DOHH2 (cell line): ENCODE measurements around the gene SMIM22.

Experiments used
- H3F3A ChIP-seq: fragments of 200-600 bp; sonication (generic), shearing (Covaris generic); 2 replicates; pipeline ENCODE4 v1.6.0; 2016; ENCODE audit warnings: antibody characterized with exemption, mild to moderate bottlenecking; ENCODE audit not compliant: control insufficient read depth, insufficient read depth
- H3K27ac ChIP-seq: fragments of 200-600 bp; sonication (generic); 2 replicates; pipeline ENCODE4 v1.5.1; 2014; ENCODE audit warnings: low read depth, mild to moderate bottlenecking, low read length, moderate library complexity
- H3K27me3 ChIP-seq: fragments of 200-600 bp; sonication (generic); 2 replicates; pipeline ENCODE4 v1.6.1; 2014; ENCODE audit warnings: mild to moderate bottlenecking, low read length, mixed read lengths; ENCODE audit not compliant: control insufficient read depth
- H3K36me3 ChIP-seq: fragments of 200-600 bp; sonication (generic); 2 replicates; pipeline ENCODE4 v1.6.1; 2014; ENCODE audit warnings: mild to moderate bottlenecking, low read length, moderate library complexity, mixed read lengths; ENCODE audit not compliant: control insufficient read depth
- H3K4me1 ChIP-seq: fragments of 200-600 bp; sonication (generic); 2 replicates; pipeline ENCODE4 v1.6.1; 2014; ENCODE audit warnings: mild to moderate bottlenecking, low read length, mixed read lengths; ENCODE audit not compliant: control insufficient read depth
- H3K4me2 ChIP-seq: fragments of 200-600 bp; sonication (generic); 2 replicates; pipeline ENCODE4 v1.6.0; 2014; ENCODE audit warnings: mild to moderate bottlenecking, low read length, moderate library complexity
- H3K4me3 ChIP-seq: fragments of 200-600 bp; sonication (generic); 2 replicates; pipeline ENCODE4 v1.5.1; 2014; ENCODE audit warnings: mild to moderate bottlenecking, low read length, mixed read lengths
- H3K79me2 ChIP-seq: fragments of 200-600 bp; sonication (generic); 2 replicates; pipeline ENCODE4 v1.6.1; 2014; ENCODE audit warnings: mild to moderate bottlenecking, low read length, mixed read lengths; ENCODE audit not compliant: control insufficient read depth
- H3K9me2 ChIP-seq: fragments of 200-600 bp; sonication (generic); replicated peaks from 2 replicates; pipeline ENCODE4 v1.6.1; 2014; ENCODE audit warnings: mild to moderate bottlenecking, low read length, mixed read lengths; ENCODE audit not compliant: control insufficient read depth
- H3K9me3 ChIP-seq: fragments of 200-600 bp; sonication (generic); 2 replicates; pipeline ENCODE4 v1.6.1; 2014; ENCODE audit warnings: antibody characterized with exemption, low read length, mixed read lengths; ENCODE audit not compliant: control insufficient read depth, insufficient read depth
- H4K20me1 ChIP-seq: fragments of 200-600 bp; sonication (generic); 2 replicates; pipeline ENCODE4 v1.6.0; 2014; ENCODE audit warnings: low read depth, mild to moderate bottlenecking, antibody characterized with exemption, low read length, moderate library complexity; ENCODE audit not compliant: control insufficient read depth, insufficient read depth
- EZH2phosphoT487 ChIP-seq: fragments of 200-600 bp; sonication (generic); IDR thresholded peaks from 2 replicates; pipeline ENCODE4 v1.6.1; 2017; ENCODE audit warnings: borderline replicate concordance, mild to moderate bottlenecking, antibody characterized with exemption, low read length, moderate library complexity, mixed read lengths
- TF ChIP-seq, protein P1 (sequence below): fragments of 200-600 bp; sonication (generic); IDR thresholded peaks from one replicate; pipeline ENCODE4 v1.5.1; 2014; ENCODE audit warnings: antibody characterized with exemption, mild to moderate bottlenecking, low read depth, low read length; ENCODE audit not compliant: poor library complexity, severe bottlenecking

SMIM22 gene

DNA sequence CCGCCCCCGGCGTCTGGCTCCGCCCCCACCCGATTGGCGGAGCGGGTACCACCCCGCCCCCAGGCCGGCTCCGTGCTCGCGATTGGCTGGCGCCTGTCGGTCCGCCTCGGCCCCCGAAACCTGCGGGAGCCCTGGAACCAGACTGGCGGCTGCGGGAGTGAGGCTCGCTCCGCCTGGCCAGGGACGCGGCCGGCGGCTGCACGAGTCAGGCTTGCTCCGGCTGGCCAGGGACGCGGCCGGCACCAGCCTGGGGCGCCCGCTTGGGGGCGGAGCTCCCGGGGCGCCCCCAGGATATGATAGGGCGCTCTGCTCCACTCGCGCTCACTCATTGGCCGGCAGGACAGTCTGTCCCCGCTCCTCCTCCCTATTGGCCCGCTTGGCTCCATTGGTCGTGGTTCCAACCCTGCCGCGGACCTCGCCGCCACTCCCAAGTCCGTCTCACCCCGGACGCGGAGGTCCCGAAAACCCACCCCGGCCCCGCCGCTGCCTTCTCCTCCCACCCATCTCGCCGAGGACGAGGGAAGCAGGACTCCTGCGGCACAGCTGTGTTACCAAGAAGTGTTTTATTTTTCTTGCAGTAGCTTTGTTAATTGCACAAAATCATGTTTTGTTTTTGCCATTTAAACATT is 7.6 kb downstream of the SMIM22 start:
- Histone ChIP-seq H3K36me3 (peaks cover 23% of the 10 kb centered on the region), H4K20me1 (no peaks in the 10 kb centered on the region)
- TF ChIP-seq EZH2phosphoT487, result no peak
- TF ChIP-seq, protein P1, sequence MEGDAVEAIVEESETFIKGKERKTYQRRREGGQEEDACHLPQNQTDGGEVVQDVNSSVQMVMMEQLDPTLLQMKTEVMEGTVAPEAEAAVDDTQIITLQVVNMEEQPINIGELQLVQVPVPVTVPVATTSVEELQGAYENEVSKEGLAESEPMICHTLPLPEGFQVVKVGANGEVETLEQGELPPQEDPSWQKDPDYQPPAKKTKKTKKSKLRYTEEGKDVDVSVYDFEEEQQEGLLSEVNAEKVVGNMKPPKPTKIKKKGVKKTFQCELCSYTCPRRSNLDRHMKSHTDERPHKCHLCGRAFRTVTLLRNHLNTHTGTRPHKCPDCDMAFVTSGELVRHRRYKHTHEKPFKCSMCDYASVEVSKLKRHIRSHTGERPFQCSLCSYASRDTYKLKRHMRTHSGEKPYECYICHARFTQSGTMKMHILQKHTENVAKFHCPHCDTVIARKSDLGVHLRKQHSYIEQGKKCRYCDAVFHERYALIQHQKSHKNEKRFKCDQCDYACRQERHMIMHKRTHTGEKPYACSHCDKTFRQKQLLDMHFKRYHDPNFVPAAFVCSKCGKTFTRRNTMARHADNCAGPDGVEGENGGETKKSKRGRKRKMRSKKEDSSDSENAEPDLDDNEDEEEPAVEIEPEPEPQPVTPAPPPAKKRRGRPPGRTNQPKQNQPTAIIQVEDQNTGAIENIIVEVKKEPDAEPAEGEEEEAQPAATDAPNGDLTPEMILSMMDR, result no peak

DNA sequence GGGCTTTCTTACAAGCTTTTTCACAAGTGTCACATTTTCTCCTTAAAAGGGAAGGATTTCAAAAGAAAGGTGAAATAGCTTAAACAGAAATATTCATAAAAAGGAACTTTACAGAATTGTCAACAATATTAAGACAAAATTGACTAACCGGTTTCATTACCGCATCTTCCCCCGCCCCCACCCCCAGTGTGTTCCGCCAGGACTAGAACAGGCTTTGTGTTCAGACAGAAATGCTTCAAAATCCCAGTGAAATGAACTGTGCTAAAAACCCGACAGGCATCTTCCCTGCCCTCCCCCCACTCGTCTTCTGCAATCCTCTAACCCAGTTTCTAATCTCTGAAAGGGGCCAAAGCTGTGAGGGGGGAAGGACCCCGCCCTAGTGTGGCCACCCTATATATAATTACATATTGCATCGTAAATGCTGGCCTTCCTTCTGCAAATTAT is 8.3 kb downstream of the SMIM22 start:
- Histone ChIP-seq H3K27ac (no peak overlapping the region), H4K20me1 (no peaks in the 10 kb centered on the region)

More for the DNA sequence above, 7.6 kb downstream of the SMIM22 start:
- no peaks in the 10 kb centered on the region for H3K79me2 ChIP-seq
- H3F3A ChIP-seq, result peaks cover 7% of the 10 kb centered on the region; the same call in 1 of the 2 replicates
- peak overlapping the region; percentile 94 for H3K4me2 ChIP-seq
- peak overlapping the region; percentile 45; the same call in 1 of the 2 replicates for H3K27ac ChIP-seq
- H3K4me3 ChIP-seq, result peak overlapping the region; percentile 87
- no peaks in the 10 kb centered on the region for H3K27me3 ChIP-seq
- H3K4me1 ChIP-seq, result peaks cover 32% of the 10 kb centered on the region
- H3K9me3 ChIP-seq, result no peaks in the 10 kb centered on the region
- H3K9me2 ChIP-seq, result no peaks in the 10 kb centered on the region

DNA sequence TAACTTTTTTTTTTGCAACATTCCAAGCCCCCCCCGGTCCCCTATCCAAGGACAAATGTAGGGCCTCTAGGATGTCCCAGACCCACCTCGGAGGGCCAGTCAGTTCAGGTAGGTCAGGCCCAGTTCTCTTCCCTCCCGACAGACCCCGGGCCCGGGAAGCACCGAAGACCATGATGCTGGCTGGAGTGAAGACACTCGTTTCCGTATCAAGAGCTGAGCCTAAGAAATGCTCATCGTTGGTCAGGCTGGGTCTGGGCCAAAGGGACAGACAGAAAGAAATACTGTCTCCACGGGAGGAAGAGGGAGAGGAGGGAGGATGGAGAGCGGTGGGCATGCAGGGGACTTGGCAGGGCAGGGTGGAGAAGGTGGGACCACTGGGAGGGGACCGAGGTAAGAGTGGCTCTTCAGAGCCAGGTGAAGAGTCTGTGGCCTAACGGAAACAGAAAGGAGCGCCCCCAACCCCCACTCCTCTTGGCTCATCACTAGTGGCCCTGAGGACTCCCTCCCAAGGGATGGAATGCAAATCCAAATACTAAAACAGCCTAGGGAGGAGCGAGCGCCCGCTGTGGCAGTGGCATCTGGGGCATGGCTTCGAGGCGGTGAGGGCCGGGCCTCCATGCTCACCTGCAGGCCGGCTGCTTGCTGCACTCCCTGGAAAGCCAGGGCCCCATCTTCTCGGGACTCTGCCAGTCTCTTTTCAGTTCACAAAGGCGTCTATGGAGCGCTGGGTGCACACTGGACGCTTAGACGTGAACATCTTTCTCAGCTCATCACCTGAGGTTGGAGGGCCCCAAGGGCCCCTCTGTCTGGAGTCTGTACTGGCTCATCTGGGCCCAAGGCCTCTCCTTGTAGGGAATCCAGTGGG is 9.0 kb downstream of the SMIM22 start:
- Histone ChIP-seq H3F3A (peaks cover 7% of the 10 kb centered on the region; the same call in 1 of the 2 replicates), H3K4me3 (no peak overlapping the region), H3K9me3 (no peaks in the 10 kb centered on the region), H3K9me2 (no peaks in the 10 kb centered on the region), H3K79me2 (no peaks in the 10 kb centered on the region), H3K27me3 (no peaks in the 10 kb centered on the region), H3K4me2 (no peak overlapping the region), H3K27ac (no peak overlapping the region), H4K20me1 (no peaks in the 10 kb centered on the region), H3K4me1 (peaks cover 32% of the 10 kb centered on the region), H3K36me3 (peaks cover 29% of the 10 kb centered on the region)
- TF ChIP-seq EZH2phosphoT487, result no peak
- TF ChIP-seq, protein P1, result no peak

More for the DNA sequence above, 8.3 kb downstream of the SMIM22 start:
- Histone ChIP-seq H3K79me2 (no peaks in the 10 kb centered on the region), H3K36me3 (peaks cover 25% of the 10 kb centered on the region), H3K4me2 (peak overlapping the region; percentile 94), H3K27me3 (no peaks in the 10 kb centered on the region), H3K9me3 (no peaks in the 10 kb centered on the region), H3K4me1 (peaks cover 32% of the 10 kb centered on the region), H3K9me2 (no peaks in the 10 kb centered on the region), H3F3A (peaks cover 7% of the 10 kb centered on the region; the same call in 1 of the 2 replicates), H3K4me3 (peak overlapping the region; percentile 87)
- TF ChIP-seq EZH2phosphoT487, result no peak
- TF ChIP-seq, protein P1, result no peak
